Keratinocyte (primary cell): Measurements from ENCODE around the gene PRR14L. TPM values are rescaled to one million over a fixed set of nuclear protein-coding genes. Genes with fewer than 3 reads are reported as not detected.

Source experiments
- DNase-seq: peaks from one replicate; pipeline ENCODE4 v3.0.0-alpha.2; 2011; ENCODE audit warnings: low read depth, missing footprints, low spot score
- FAIRE-seq: peaks from 2 replicates; lab custom pipeline; 2011; peaks lifted over from hg19 to GRCh38; lab: Jason Lieb, UNC
- H2AFZ ChIP-seq: 2 replicates; pipeline ENCODE4 v1.6.0; 2012; ENCODE audit warnings: low read length, control low read depth, inconsistent platforms; ENCODE audit not compliant: control insufficient read depth
- H3K27ac ChIP-seq: 2 replicates; pipeline ENCODE4 v1.5.1; 2011; ENCODE audit warnings: low read length; ENCODE audit not compliant: control insufficient read depth, insufficient read depth
- H3K27me3 ChIP-seq: 3 replicates; pipeline ENCODE4 v1.6.0; 2011; ENCODE audit warnings: low read length; ENCODE audit not compliant: control insufficient read depth, insufficient read depth; ENCODE audit errors: extremely low read depth
- H3K36me3 ChIP-seq, 2 experiments: 2 replicates in 1 of 2; 3 replicates in 1 of 2; pipeline ENCODE4 v1.5.1; 2011; ENCODE audit warnings: low read length in 2 of 2, mild to moderate bottlenecking in 1 of 2; ENCODE audit not compliant: control insufficient read depth in 2 of 2, insufficient read depth in 2 of 2; ENCODE audit errors: extremely low read depth in 1 of 2
- H3K4me1 ChIP-seq: 3 replicates; pipeline ENCODE4 v1.5.1; 2011; ENCODE audit warnings: low read length; ENCODE audit not compliant: control insufficient read depth, insufficient read depth; ENCODE audit errors: extremely low read depth
- H3K4me2 ChIP-seq: 3 replicates; pipeline ENCODE4 v1.6.0; 2011; ENCODE audit warnings: low read depth, low read length; ENCODE audit not compliant: control insufficient read depth, insufficient read depth; ENCODE audit errors: extremely low read depth
- H3K4me3 ChIP-seq, 3 experiments: fragments of 200-600 bp in 1 of 3; sonication (generic) in 1 of 3; 2 replicates in 2 of 3; 3 replicates in 1 of 3; pipeline ENCODE4 v1.5.1; 2011 to 2016; ENCODE audit warnings: low read length in 3 of 3, mild to moderate bottlenecking in 3 of 3, control low read depth in 2 of 3, inconsistent platforms in 1 of 3, low read depth in 1 of 3, mixed read lengths in 1 of 3, mixed run types in 1 of 3, moderate library complexity in 1 of 3; ENCODE audit not compliant: control insufficient read depth in 2 of 3, insufficient read depth in 2 of 3; ENCODE audit errors: extremely low read depth in 1 of 3
- H3K79me2 ChIP-seq: 2 replicates; pipeline ENCODE4 v1.6.0; 2012; ENCODE audit warnings: low read length; ENCODE audit not compliant: control insufficient read depth, insufficient read depth
- H3K9ac ChIP-seq: 3 replicates; pipeline ENCODE4 v1.6.0; 2011; ENCODE audit warnings: low read length; ENCODE audit not compliant: control insufficient read depth, insufficient read depth; ENCODE audit errors: extremely low read depth
- H3K9me1 ChIP-seq: 3 replicates; pipeline ENCODE4 v1.6.0; 2011; ENCODE audit warnings: low read length; ENCODE audit not compliant: control insufficient read depth, insufficient read depth; ENCODE audit errors: extremely low read depth
- H3K9me3 ChIP-seq: 2 replicates; pipeline ENCODE4 v1.5.1; 2012; ENCODE audit warnings: low read depth, low read length; ENCODE audit not compliant: control insufficient read depth
- H4K20me1 ChIP-seq: 3 replicates; pipeline ENCODE4 v1.6.0; 2011; ENCODE audit warnings: low read length; ENCODE audit not compliant: control insufficient read depth, insufficient read depth; ENCODE audit errors: extremely low read depth
- EZH2 ChIP-seq: IDR thresholded peaks from one replicate; pipeline ENCODE4 v1.6.1; 2012; ENCODE audit warnings: inconsistent platforms, mild to moderate bottlenecking, low read length, moderate library complexity
- dilution Hi-C: fragments of 300-500 bp; cut with MboI; formaldehyde crosslinking; loops from one replicate; pipeline ENCODE4 v1.7.0; 2020; ENCODE audit warnings: low sequenced_read_pairs; ENCODE audit not compliant: extremely low pct_ligation_motif_present
- polyA plus RNA-seq, 5 experiments: library from polyadenylated mRNA; depleted of rRNA in 3 of 5; stranded (reverse) in 3 of 5; stranded (forward) in 1 of 5; unstranded in 1 of 5; fragments of >200 nt; gene quantifications; 1 replicate in 1 of 5; 2 replicates in 3 of 5; 3 replicates in 1 of 5; pipeline versions ENCODE4 v1.2.1 to v1.2.3, GENCODE V29; 2011 to 2012; ENCODE audit warnings: missing spikeins in 2 of 5, low read depth in 1 of 5, low replicate concordance in 1 of 5
- TF ChIP-seq, protein P1 (sequence below), 3 experiments: IDR thresholded peaks in 1 of 3; conservative IDR thresholded peaks in 1 of 3; optimal IDR thresholded peaks in 1 of 3; 2 replicates in 2 of 3; 3 replicates in 1 of 3; pipeline versions ENCODE3 to v1.5.1; 2011; ENCODE audit warnings: low read length in 3 of 3, mild to moderate bottlenecking in 3 of 3, moderate library complexity in 2 of 3, control low read depth in 1 of 3, inconsistent platforms in 1 of 3; ENCODE audit not compliant: insufficient read depth in 2 of 3; ENCODE audit errors: extremely low read depth in 1 of 3

PRR14L gene
- polyA plus RNA-seq, 1 donor (not counting 4 experiments of a cell fraction or from before 2014, with no cell fraction given), result 13.6 TPM

DNA sequence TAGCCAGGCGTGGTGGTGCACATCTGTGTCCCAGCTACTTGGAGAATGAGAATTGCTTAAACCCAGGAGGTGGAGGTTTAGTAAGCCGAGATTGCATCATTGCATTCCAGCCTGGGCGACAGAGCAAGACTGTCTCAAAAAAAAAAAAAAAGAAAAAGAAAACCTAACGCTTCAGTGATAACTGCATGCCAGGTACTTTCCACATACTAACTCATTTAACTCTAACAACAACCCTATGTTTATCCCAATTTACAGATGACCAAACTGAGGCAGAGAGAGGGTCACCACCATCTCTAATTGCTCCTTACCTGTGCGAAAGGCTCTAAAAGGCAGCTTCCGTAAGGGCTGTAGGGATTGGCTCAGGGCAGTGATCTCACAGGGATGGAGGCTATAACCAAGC, 99.5 kb downstream of the PRR14L start:
- Histone ChIP-seq H3K36me3 (peaks cover 3 to 21% of the 10 kb centered on the region in 2 experiments), H3K9me3 (no peaks in the 10 kb centered on the region), H3K79me2 (peaks cover 67% of the 10 kb centered on the region), H4K20me1 (no peaks in the 10 kb centered on the region), H3K4me3 (no peak overlapping the region), H2AFZ (no peak overlapping the region), H3K4me1 (peaks cover 59% of the 10 kb centered on the region), H3K27me3 (no peaks in the 10 kb centered on the region), H3K27ac (peak overlapping the region; percentile 76), H3K9me1 (no peaks in the 10 kb centered on the region), H3K9ac (peak overlapping the region; percentile 49), H3K4me2 (peak overlapping the region; percentile 40)
- DNase-seq (no peak), FAIRE-seq (no peak)
- dilution Hi-C loops, result no loop called here
- TF ChIP-seq EZH2, result no peak
- TF ChIP-seq, protein P1, sequence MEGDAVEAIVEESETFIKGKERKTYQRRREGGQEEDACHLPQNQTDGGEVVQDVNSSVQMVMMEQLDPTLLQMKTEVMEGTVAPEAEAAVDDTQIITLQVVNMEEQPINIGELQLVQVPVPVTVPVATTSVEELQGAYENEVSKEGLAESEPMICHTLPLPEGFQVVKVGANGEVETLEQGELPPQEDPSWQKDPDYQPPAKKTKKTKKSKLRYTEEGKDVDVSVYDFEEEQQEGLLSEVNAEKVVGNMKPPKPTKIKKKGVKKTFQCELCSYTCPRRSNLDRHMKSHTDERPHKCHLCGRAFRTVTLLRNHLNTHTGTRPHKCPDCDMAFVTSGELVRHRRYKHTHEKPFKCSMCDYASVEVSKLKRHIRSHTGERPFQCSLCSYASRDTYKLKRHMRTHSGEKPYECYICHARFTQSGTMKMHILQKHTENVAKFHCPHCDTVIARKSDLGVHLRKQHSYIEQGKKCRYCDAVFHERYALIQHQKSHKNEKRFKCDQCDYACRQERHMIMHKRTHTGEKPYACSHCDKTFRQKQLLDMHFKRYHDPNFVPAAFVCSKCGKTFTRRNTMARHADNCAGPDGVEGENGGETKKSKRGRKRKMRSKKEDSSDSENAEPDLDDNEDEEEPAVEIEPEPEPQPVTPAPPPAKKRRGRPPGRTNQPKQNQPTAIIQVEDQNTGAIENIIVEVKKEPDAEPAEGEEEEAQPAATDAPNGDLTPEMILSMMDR (optimal IDR thresholded peaks at IDR 0.05 in 1 of 3, IDR thresholded peaks at IDR 0.05 in 1 of 3, conservative IDR thresholded peaks at IDR 0.05 in 1 of 3; ENCODE audit: extremely low read depth in 1 of 3, insufficient read depth in 2 of 3, low read length in 3 of 3), result no peak

DNA sequence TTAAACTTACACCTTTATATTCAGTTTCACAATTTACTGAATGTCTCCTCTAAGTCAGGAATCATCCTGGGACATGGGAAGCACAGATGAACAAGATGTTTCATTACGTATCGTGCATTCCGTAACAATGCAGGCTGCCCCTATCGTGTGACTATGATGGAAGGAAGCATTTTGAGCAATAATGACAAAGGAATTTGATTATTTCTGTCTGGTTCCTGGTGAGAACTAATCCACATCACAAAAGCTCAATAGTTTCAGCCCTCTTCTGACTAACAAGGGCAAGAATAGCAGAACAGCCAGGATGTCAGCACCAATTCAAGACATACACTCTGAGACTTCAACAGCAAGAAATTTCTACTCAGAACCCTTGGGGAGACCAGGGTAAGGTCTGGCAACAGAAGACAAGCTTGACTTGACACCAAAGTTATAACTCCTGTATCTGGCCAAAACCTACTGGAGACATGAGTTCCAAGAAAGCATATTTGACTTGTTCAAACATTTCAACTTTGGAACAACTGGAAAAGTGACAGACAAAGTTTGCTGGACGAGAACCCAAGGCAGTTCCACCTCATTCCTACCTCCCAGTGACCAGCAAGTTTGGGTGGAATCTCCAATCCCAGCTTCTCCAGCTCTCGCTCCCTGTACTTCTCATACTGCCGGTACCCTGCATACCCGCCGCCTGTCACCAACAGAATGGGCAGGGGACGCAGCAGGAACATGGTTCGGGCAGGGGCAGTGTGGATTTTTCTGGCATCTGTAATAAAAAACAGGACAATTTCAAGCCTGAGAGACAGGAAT, 102.2 kb downstream of the PRR14L start:
- Histone ChIP-seq H3K4me3 (peak overlapping the region in 1 of 3 experiments; percentile 25), H3K9me3 (no peaks in the 10 kb centered on the region), H3K36me3 (peaks cover 9 to 20% of the 10 kb centered on the region in 2 experiments), H3K79me2 (peaks cover 61% of the 10 kb centered on the region), H2AFZ (no peak overlapping the region), H3K4me2 (peak overlapping the region; percentile 70), H3K9me1 (no peaks in the 10 kb centered on the region), H4K20me1 (no peaks in the 10 kb centered on the region), H3K4me1 (peaks cover 53% of the 10 kb centered on the region), H3K9ac (peak overlapping the region; percentile 73), H3K27me3 (no peaks in the 10 kb centered on the region), H3K27ac (peak overlapping the region; percentile 96)
- FAIRE-seq, result peak; percentile 56
- no peak for TF ChIP-seq EZH2
- TF ChIP-seq, protein P1 (optimal IDR thresholded peaks at IDR 0.05 in 1 of 3, IDR thresholded peaks at IDR 0.05 in 1 of 3, conservative IDR thresholded peaks at IDR 0.05 in 1 of 3; ENCODE audit: extremely low read depth in 1 of 3, insufficient read depth in 2 of 3, low read length in 3 of 3), result no peak
- DNase-seq, result no peak
- dilution Hi-C loops, result no loop called here
